HG03521 (cell line): ENCODE measurements around the gene UBAC1.
"Not testable (repeated sequence)": the region's sequence is repeated elsewhere in the genome, so short reads cannot be mapped to it uniquely, and the experiment has no call there.

Experiments used
- ATAC-seq: cut with Tn5 transposase; IDR thresholded peaks from one replicate; pipeline ENCODE4 v1.9.1; 2021; ENCODE audit warnings: mild to moderate bottlenecking, moderate library complexity; ENCODE audit not compliant: unreplicated experiment

UBAC1 gene

GRCh38 chr9:135902655-135903357 is 58.4 kb downstream of the UBAC1 start:
- no peak for ATAC-seq

DNA sequence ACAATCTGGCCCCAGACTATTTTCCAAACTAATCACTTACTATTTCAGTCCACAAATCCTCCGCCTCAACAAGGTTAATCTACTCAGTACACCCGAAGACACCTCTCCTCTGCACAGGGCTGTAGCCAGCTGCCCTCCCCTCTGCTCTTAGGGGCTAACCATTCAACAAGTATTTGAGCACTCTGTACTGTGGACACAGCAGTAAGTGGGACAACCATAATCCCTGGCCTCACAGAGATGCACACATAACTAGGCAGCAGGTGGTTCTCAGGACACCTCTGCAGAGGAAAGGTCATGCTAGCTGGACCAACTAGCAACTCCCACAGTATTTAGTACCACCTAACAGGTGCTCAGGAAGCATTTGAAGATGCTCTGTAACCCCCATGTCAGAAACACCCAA is 59.3 kb downstream of the UBAC1 start:
- ATAC-seq: no peak

GRCh38 chr9:135901031-135901758 is 60.0 kb downstream of the UBAC1 start:
- no peak for ATAC-seq

GRCh38 chr9:135898634-135899407 is 62.4 kb downstream of the UBAC1 start:
- no peak for ATAC-seq

GRCh38 chr9:135896626-135897025 is 64.5 kb downstream of the UBAC1 start:
- no peak for ATAC-seq

GRCh38 chr9:135896205-135896604 is 65.0 kb downstream of the UBAC1 start:
- no peak for ATAC-seq

GRCh38 chr9:135895202-135895848 is 65.8 kb downstream of the UBAC1 start:
- ATAC-seq: no peak

DNA sequence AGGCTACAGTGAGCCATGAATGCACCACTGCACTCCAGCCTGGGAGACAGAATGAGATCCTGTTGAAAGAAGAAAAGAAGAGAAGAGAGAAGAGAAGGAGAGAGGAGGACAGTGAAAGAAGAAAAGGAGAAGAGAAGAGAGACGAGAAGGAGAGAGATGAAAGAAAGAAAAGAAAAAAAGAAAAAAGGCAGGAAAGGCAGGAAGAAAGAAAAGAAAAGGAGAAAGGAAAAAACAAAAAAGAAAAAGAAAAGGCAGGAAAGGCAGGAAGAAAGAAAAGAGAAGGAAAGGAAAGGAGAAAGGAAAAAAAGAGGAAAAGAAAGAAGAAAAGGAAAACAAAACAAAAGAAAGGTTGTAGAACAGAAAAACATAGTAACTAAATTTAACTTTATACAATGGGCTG is 68.1 kb downstream of the UBAC1 start:
- no peak for ATAC-seq

- ATAC-seq: not testable (repeated sequence)
Observed at GRCh38 chr9:135892327-135892726, 68.8 kb downstream of the UBAC1 start.

DNA sequence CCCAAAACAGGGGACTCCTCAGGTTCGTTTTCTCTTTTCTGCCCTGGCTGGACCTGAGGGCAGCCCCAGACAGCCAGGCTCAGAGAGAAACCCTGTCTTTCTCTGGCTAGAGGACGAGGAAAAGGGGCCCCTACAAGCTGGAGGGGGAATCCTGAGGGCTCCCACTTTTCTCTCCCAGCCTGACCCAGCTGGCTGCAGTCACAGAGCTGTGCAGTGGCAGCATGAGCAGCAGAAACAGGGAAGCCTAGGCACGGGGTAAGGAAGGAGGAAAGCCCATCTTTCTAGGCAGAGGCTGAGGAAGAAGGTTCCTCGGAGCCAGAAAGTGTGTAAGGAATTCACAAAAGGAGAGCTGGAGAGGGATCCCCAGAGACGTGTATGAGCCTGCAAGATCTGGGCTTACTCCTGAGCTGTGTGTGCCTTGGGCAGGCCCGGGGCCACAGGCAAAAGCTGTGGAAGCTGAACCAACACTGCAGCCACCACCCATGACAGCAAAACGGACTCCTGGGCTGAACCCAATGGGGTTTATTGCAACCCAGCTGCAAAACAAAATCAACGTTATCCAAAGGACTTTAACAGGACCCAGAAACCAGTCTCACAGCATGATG is 70.0 kb downstream of the UBAC1 start:
- ATAC-seq: no peak

- ATAC-seq: no peak
Observed at GRCh38 chr9:135890190-135891026, 70.8 kb downstream of the UBAC1 start.

- no peak for ATAC-seq
Observed at GRCh38 chr9:135889564-135890189, 71.5 kb downstream of the UBAC1 start.

- ATAC-seq: no peak
Observed at GRCh38 chr9:135888766-135889394, 72.3 kb downstream of the UBAC1 start.

DNA sequence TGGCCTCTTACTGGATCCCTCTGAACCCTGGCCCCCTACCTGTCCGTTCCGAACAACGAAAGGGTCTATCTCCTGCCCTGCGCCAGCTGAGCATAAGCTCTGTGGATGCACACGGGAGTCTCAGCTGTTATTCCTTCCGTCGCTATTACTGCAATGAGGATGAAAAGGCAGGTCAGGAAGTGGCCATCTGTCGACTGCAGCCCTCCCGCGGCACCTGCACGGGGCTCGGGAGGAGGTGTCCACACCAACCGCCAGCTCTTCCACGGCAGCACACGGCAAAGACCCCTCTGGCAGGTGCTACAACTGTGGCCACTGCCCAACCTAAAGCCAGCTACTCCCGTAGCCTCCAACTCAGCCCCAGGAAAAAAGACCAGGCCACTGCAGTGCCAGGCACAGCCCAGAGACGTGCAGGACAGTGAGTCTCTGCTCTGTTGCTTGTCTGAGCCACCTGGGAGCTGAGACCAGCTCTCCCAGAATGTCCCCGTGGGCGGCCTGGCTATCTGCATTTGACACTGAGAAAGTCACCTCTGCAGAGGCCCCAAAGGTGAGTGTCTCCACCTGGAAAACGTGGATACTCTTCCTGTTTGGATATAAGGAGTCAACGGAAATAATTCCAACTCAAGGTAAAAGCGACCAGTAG is 72.9 kb downstream of the UBAC1 start:
- ATAC-seq: no peak

DNA sequence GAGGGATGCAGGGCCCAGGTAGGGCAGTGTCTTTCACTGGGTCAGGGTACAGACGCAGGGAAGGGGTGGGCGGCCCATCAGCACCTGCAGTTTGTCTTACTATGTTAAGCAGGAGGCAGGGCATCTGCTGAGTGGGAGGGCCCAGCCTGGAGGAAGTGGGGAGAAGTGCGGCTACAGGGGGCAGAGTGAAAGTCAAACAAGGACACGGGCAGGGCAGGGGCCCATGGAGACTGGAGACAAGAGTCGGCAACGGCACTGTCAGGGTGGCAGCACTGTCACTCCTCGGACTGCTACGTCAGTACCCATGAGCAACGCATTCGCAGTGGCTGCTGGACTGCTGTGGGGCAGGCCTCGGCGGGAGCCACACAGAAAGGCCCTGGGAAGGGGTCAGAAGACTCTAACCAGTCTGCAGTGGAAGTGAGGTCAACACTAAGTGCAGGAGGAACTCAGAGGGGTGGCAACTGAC is 73.6 kb downstream of the UBAC1 start:
- peak; percentile 45 for ATAC-seq

GRCh38 chr9:135887021-135887507 is 74.1 kb downstream of the UBAC1 start:
- no peak for ATAC-seq

DNA sequence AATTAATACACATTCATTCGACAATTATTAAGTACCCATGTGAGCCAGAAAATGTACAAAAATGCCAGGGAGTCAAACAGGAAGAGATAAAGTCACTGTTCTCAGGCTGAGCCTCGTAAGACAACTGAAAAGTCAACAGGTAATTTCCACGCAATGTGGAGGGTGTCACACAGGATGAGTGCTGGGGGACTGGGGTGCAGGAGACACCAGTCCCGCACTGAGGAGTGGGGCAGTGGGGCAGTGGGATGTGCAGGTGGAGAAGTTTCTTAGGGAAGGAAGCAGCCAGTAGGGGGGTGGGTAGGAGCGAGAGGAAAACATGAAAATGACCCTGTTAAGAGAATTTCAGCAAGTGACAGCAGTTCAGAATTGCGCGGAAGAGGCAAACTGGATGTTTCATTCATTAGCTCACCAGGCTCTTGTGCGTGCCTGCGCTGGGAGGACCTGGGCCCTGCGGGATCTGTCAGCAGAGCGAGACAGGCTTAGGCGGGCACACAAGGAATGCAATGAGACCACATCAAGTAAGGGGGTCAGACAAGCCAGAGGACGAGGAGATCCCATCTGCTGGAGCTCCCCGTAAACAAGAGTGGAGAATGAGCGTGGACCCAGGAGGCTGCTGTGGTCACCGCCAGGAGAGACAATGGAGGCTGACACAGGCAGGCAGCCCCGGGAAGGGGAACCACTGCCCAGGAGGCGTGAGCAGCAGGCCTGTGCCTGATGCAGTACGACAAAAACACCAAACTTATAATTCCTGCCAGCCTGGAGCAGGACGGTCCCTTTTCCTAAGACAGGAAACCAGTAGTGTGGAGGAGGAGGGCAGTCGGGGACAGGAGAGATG is 74.8 kb downstream of the UBAC1 start:
- ATAC-seq: no peak
